Stimulated activated naive B cell treated with anti-CD40 and anti-IgM and Interleukin-4, amounts not matched to agents 10 μg/mL and 1 μg/mL and 100 μg/mL, for 72 hours (primary cell): Measurements from ENCODE around the gene PATJ.
"Not testable (repeated sequence)": the region's sequence is repeated elsewhere in the genome, so short reads cannot be mapped to it uniquely, and the experiment has no call there.

Experiments used
- ATAC-seq, 2 donors: fragments of 150-1000 bp; cut with Tn5 transposase; replicated peaks; 2 replicates each; pipeline ENCODE4 v1.10.0; 2021; ENCODE audit warnings: moderate library complexity in 1 of 2
- DNase-seq: peaks from one replicate; pipeline ENCODE4 v3.0.0; 2021
- H3K27ac Mint-ChIP-seq: one replicate; pipeline ENCODE4 v1.8.0; 2022; ENCODE audit warnings: mild to moderate bottlenecking, mixed read lengths
- H3K27me3 Mint-ChIP-seq, 2 donors: one replicate each; pipeline ENCODE4 v1.8.0; 2022; ENCODE audit warnings: mixed read lengths in 2 of 2
- H3K36me3 Mint-ChIP-seq, 2 donors: one replicate each; pipeline ENCODE4 v1.8.0; 2022; ENCODE audit warnings: mixed read lengths in 2 of 2, mild to moderate bottlenecking in 1 of 2
- H3K4me1 Mint-ChIP-seq, 2 donors: one replicate each; pipeline ENCODE4 v1.8.0; 2022; ENCODE audit warnings: mixed read lengths in 2 of 2, mild to moderate bottlenecking in 1 of 2
- H3K4me3 Mint-ChIP-seq, 2 donors: one replicate each; pipeline ENCODE4 v1.8.0; 2022; ENCODE audit warnings: mild to moderate bottlenecking in 2 of 2, mixed read lengths in 2 of 2, moderate library complexity in 1 of 2
- H3K9me3 Mint-ChIP-seq, 2 donors: one replicate each; pipeline ENCODE4 v1.8.0; 2022; ENCODE audit warnings: mixed read lengths in 2 of 2, mild to moderate bottlenecking in 1 of 2

Gene PATJ

DNA sequence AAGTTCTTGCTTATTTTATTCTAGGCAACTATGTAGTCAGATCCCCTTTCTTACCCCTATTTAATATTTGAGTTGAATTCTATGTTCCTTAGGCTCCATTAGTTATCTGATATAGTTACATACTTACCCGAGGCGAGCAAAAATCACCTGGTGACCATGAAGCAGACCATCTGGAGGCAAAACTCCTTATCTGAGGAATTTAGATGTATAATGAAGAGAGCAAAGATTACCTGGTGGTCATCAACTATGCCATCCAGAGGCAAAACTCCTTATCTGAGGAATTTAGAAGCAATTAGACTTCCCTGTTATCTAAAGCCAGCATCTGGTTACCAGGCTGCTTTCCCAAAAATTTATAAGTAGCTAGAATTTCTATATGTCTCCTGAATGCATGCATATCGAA is 129.9 kb downstream of the PATJ start:
- Mint-ChIP-seq H3K4me1 (no peaks in the 10 kb centered on the region), H3K4me3 (no peak overlapping the region), H3K27ac (no peak overlapping the region), H3K36me3 (peaks cover 30 to 53% of the 10 kb centered on the region in 2 donors), H3K27me3 (no peaks in the 10 kb centered on the region), H3K9me3 (peaks cover 6 to 8% of the 10 kb centered on the region in 2 donors)
- DNase-seq, result no peak
- no peak for ATAC-seq

DNA sequence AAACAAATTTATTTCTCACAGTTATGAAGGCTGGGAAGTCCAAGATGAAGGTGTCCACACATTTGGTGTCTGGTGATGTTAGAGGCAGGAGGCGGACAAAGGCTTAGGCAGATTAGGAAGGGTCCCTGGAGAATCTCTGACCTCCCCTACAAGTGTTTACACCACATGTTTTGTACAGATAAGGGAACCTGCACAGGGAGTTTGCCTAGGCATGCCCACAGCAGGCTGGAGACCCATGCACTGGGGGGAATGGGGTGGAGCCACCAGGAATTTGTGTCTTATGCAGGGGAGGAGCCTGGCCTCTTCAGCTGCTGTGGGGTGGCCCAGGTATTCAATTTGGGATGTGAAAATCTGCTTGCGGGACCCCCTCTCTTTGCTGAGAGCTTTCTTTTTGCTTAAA is 131.3 kb downstream of the PATJ start:
- Mint-ChIP-seq H3K27ac (no peak overlapping the region), H3K27me3 (no peaks in the 10 kb centered on the region), H3K4me1 (peaks cover 0 to 4% of the 10 kb centered on the region in 2 donors), H3K36me3 (peaks cover 33 to 60% of the 10 kb centered on the region in 2 donors), H3K4me3 (no peak overlapping the region), H3K9me3 (peaks cover 6 to 10% of the 10 kb centered on the region in 2 donors)
- ATAC-seq, result no peak
- DNase-seq, result no peak

DNA sequence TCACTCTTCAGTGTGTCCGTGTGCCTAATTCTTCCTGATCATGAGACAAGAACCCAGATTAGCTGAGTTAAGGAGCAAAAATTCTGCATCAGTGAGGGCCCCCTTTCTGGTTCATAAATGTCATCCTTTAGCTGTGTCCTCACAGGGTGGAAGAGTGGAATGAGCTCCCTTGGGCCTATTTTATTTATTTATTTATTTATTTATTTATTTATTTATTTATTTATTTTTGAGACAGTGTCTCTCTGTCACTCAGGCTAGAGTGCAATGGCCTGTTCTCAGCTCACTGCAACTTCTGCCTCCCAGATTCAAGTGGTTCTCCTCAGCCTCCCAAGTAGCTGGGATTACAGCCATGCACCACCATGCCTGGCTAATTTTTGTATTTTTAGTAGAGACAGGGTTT is 131.7 kb downstream of the PATJ start:
- Mint-ChIP-seq H3K4me1 (peaks cover 0 to 4% of the 10 kb centered on the region in 2 donors), H3K9me3 (peaks cover 6 to 8% of the 10 kb centered on the region in 2 donors), H3K27ac (no peak overlapping the region), H3K27me3 (no peaks in the 10 kb centered on the region), H3K36me3 (peaks cover 30 to 57% of the 10 kb centered on the region in 2 donors), H3K4me3 (no peak overlapping the region)
- no peak for ATAC-seq
- DNase-seq, result no peak

DNA sequence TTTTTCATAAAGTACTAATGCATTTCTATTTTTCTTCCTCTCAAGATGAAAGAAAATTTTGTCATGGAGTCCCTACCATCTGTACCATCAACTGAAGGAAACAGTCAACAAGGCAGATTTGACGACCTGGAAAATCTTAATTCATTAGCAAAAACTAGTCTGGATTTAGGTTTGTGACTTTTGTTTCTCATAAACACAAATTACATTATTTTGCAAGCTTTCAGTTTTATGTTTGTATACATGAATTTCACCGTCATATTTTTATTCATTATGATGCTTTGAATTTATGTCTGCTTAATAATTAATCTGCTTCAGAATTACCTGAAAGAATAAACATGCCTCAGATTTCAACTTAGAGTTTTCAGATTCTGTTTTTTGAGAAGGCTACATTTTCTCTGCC is 132.9 kb downstream of the PATJ start:
- H3K27me3 Mint-ChIP-seq, result no peaks in the 10 kb centered on the region
- DNase-seq (no peak), ATAC-seq (no peak)
- no peak overlapping the region for H3K4me3 Mint-ChIP-seq
- no peak overlapping the region for H3K27ac Mint-ChIP-seq
- H3K36me3 Mint-ChIP-seq, result peaks cover 21 to 50% of the 10 kb centered on the region in 2 donors
- H3K9me3 Mint-ChIP-seq, result peaks cover 0 to 5% of the 10 kb centered on the region in 2 donors
- peaks cover 0 to 4% of the 10 kb centered on the region in 2 donors for H3K4me1 Mint-ChIP-seq

DNA sequence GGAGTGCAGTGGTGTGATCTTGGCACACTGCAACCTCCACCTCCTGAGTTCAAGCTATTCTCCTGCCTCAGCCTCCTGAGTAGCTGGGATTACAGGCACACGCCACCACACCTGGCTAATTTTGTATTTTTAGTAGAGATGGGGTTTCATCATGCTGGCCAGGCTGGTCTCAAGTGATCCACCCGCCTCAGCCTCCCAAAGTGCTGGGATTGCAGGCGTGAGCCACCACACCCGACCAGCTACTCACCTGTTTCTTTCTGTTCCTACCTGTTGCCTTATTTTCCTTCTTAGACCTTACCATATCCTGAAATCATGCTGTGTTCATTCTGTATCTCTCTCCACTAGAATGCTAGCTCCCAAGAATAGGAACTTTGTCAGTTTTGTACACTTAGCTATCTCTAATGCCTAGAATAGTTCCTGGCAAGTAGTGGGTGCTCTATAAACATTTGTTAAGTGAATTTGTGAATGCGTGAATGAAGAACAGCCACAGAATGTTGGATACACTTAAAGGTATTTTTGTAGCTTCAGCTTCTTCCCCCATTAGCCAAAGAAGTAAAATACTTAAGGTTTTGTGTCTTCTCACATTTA is 137.7 kb downstream of the PATJ start:
- H3K36me3 Mint-ChIP-seq, result peaks cover 19 to 43% of the 10 kb centered on the region in 2 donors
- H3K27me3 Mint-ChIP-seq, ATAC-seq, DNase-seq, H3K4me3 Mint-ChIP-seq, H3K27ac Mint-ChIP-seq, H3K9me3 Mint-ChIP-seq, H3K4me1 Mint-ChIP-seq: not testable (repeated sequence)

DNA sequence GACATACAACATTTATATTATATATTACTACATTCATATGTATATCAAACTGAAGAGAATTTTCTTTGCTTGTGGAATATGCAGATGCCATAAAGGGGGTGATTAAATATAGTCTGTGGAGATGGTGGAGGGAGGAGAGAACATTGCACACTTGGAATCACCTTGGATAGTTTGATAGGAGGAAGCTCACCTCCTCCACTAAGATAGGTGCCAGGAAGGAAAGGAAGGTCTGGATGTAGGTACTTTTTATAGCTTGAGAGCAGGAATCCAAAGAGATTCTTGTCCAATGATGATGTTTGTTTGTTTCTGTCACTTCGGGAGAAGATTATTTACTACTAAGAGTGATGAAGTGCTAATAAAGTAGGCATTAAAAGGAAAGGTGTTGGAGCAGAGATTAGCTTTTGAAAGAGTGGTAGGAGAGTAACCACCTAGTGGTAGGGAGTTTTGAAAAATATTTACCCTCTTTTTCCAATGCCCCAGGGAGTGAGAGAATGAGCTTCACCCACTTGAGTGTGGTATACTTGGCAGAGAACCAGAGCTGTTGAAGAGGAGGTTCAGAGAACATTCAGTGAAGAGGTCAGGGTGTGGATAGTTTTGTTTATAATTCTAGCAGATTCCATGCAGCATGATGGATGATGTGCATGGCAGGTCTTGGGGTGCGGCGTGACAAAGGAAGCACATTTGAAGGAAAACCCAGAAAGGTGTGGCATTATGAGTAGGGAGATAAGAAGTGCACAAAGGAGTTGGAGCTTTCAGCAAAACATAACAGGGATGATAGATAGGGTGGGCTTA is 145.0 kb downstream of the PATJ start:
- Mint-ChIP-seq H3K4me3 (no peak overlapping the region), H3K4me1 (no peaks in the 10 kb centered on the region), H3K27ac (no peak overlapping the region), H3K36me3 (peaks cover 24 to 50% of the 10 kb centered on the region in 2 donors), H3K27me3 (no peaks in the 10 kb centered on the region), H3K9me3 (peaks cover 4 to 9% of the 10 kb centered on the region in 2 donors)
- ATAC-seq (no peak), DNase-seq (no peak)

DNA sequence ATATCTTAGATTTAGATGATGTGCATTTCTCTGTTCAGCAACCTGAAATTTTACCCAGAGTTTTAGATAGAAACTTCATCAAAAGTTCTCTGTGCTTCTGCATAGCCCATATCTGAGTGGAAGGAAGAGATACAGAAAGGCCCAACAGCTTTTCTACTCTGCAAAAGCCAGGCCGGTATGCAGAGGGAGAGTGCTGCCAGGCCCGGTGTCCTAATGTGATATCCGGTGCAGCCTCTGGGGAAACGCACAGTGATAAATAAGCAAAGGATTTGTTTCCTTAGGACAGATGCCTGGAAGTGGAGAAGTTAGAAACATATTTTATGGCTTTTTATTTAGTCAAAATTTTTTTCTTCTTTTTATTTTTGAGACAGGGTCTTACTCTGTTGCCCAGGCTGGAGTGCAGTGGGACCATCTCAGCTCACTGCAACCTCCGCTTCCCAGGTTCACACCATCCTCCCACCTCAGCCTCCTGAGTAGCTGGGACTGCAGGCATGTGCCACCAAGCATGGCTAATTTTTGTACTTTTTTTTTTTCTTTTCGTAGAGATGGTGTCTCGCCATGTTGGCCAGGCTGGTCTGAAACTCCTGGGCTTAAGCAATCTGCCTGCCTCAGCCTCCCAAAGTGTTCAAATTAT is 145.8 kb downstream of the PATJ start:
- Mint-ChIP-seq H3K4me1 (no peaks in the 10 kb centered on the region), H3K4me3 (no peak overlapping the region), H3K9me3 (peaks cover 4 to 9% of the 10 kb centered on the region in 2 donors), H3K27ac (no peak overlapping the region), H3K27me3 (no peaks in the 10 kb centered on the region), H3K36me3 (peaks cover 24 to 49% of the 10 kb centered on the region in 2 donors)
- ATAC-seq (no peak), DNase-seq (no peak)

DNA sequence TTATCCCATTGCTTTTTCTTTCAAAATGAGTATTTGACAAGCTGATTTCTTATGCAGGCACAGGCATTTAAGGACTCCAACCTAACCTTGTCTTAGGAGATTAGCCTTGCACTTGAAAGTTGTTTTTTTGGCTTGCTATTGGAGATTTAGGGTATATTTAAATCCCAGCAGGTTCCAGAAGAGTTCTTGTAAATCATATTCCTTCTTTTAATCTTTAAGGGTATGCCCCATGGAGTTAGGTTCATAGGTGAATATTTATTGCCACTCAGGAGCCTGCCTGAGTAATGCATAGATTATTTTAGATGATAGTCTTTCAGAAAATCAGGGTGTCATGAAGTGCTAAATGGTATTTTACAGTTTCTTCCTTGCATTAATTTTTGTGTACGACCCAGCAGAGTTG is 146.5 kb downstream of the PATJ start:
- DNase-seq (no peak), ATAC-seq (no peak)
- H3K36me3 Mint-ChIP-seq, result peaks cover 28 to 54% of the 10 kb centered on the region in 2 donors
- peaks cover 4 to 9% of the 10 kb centered on the region in 2 donors for H3K9me3 Mint-ChIP-seq
- H3K4me3 Mint-ChIP-seq, result no peak overlapping the region
- no peak overlapping the region for H3K27ac Mint-ChIP-seq
- H3K27me3 Mint-ChIP-seq, result no peaks in the 10 kb centered on the region
- no peaks in the 10 kb centered on the region for H3K4me1 Mint-ChIP-seq

DNA sequence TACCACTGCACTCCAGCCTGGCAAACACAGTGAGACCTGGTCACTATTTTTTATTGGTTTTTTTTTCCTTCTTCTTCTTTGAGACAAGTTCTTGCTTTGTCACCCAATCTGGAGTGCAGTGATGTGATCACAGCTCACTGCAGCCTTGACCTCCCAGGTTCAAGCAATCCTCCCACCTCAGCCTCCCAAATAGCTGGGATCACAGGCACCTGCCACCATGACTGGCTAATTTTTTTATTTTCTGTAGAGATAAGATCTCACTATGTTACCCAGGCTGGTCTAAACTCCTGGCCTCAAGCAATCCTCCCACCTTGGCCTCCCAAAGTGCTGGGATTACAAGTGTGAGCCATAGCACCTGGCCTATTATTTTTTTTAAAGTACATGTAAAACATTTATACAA is 148.2 kb downstream of the PATJ start:
- peak overlapping the region; percentile 31 for H3K27ac Mint-ChIP-seq
- H3K9me3 Mint-ChIP-seq, result peaks cover 9 to 12% of the 10 kb centered on the region in 2 donors
- ATAC-seq, H3K4me3 Mint-ChIP-seq, H3K4me1 Mint-ChIP-seq, H3K27me3 Mint-ChIP-seq, DNase-seq: not testable (repeated sequence)
- peaks cover 30 to 59% of the 10 kb centered on the region in 2 donors for H3K36me3 Mint-ChIP-seq

DNA sequence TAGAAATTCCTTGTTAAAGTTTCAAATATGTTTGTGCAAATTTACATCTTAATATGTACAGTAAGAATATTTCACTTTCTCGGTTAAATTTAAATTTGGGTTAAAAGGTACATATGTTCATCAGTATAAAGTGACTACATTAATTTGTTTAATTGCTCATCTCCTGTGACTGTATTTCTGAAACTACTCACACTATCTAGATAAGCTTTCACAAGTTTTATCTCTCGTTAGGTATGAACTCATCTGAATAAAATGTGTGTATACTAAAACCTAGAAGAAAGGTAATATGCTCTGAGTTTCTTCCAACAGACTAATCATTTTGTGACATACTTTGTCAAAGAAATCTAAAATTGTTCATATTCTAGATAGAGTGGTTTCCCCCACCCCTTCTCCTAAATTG is 150.7 kb downstream of the PATJ start:
- no peak overlapping the region for H3K27ac Mint-ChIP-seq
- no peaks in the 10 kb centered on the region for H3K27me3 Mint-ChIP-seq
- H3K9me3 Mint-ChIP-seq, result peaks cover 9% of the 10 kb centered on the region in 2 donors
- DNase-seq, result no peak
- no peak for ATAC-seq
- H3K4me1 Mint-ChIP-seq, result no peaks in the 10 kb centered on the region
- H3K4me3 Mint-ChIP-seq, result no peak overlapping the region
- H3K36me3 Mint-ChIP-seq, result peaks cover 19 to 53% of the 10 kb centered on the region in 2 donors

DNA sequence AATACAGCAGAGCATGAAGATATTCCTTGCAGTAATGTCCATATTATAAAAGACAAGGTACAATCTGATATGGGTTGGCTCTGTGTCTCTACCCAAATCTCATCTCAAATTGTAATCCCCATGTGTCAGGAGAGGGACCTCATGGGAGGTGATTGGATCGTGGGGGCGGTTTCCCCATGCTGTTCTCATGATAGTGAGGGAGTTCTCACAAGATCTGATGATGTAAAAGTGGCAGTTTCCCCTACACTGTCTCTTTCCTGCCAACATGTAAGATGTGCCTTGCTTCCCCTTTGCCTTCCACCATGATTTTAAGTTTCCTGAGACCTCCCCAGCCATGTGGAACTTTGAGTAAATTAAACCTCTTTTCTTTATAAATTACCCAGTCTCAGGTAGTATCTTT is 152.0 kb downstream of the PATJ start:
- H3K27me3 Mint-ChIP-seq, H3K9me3 Mint-ChIP-seq, H3K27ac Mint-ChIP-seq, ATAC-seq, DNase-seq, H3K4me3 Mint-ChIP-seq, H3K4me1 Mint-ChIP-seq: not testable (repeated sequence)
- peaks cover 17 to 57% of the 10 kb centered on the region in 2 donors for H3K36me3 Mint-ChIP-seq

DNA sequence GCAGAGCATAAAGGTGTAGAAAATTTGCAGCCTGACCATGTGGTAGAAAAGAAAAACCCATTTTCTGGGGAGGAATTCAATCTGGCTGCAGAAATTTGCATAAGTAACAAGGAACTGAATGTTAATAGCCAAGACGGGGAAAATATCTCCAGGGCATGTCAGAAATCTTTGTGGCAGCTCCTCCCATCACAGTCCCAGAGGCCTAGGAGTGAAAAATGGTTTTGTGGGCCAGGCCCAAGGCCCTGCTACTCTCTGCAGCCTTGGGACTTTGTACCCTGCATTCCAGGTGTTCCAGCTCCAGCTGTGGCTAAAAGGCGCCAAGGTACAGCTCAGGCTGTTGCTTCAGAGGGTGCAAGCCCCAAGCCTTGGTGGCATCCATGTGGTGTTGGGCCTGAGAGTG is 152.9 kb downstream of the PATJ start:
- DNase-seq, result no peak
- H3K36me3 Mint-ChIP-seq, result peaks cover 17 to 56% of the 10 kb centered on the region in 2 donors
- ATAC-seq, result no peak
- H3K4me3 Mint-ChIP-seq, result no peak overlapping the region
- peaks cover 9% of the 10 kb centered on the region in 2 donors for H3K9me3 Mint-ChIP-seq
- H3K27me3 Mint-ChIP-seq, result no peaks in the 10 kb centered on the region
- no peaks in the 10 kb centered on the region for H3K4me1 Mint-ChIP-seq
- no peak overlapping the region for H3K27ac Mint-ChIP-seq

DNA sequence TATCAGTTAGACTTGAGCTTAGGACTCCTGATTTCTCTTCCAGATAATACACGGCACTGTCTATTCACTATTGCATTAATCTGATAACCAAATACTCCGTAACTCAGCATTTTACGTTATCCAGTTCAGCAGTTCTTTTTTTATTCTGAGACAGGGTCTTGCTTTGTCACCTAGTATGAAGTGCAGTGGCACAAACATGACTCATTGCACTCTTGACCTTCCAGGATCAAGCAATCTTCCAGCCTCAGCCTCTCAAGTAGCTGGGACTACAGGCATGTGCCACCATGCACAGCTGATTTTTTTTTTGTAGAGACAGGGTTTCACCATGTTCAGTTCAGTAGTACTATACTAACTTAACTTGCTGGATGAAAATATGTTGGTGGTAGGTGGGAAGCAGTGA is 156.4 kb downstream of the PATJ start:
- Mint-ChIP-seq H3K27ac (no peak overlapping the region), H3K4me3 (no peak overlapping the region), H3K36me3 (peaks cover 16 to 59% of the 10 kb centered on the region in 2 donors), H3K4me1 (no peaks in the 10 kb centered on the region), H3K27me3 (no peaks in the 10 kb centered on the region), H3K9me3 (peaks cover 9% of the 10 kb centered on the region in 2 donors)
- no peak for ATAC-seq
- DNase-seq, result no peak

DNA sequence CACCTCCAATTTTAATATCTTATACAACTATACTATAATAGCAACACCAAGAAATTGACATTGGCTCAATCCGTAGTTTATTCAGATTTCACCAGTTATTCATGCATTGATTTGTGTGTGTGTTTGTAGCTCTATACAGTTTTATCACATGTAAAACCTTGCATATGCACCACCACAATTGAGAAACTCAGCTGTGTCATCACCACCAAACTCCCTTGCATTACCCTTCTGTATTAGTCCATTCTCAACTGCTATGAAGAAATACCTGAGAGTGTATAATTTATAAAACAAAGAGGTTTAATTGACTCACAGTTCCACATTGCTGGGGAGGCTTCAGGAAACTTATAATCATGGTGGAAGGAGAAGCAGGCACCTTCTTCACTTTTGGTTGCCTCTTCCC is 162.1 kb downstream of the PATJ start:
- no peak overlapping the region for H3K4me3 Mint-ChIP-seq
- H3K9me3 Mint-ChIP-seq, result no peaks in the 10 kb centered on the region
- no peak overlapping the region for H3K27ac Mint-ChIP-seq
- peaks cover 15 to 32% of the 10 kb centered on the region in 2 donors for H3K36me3 Mint-ChIP-seq
- ATAC-seq (no peak), DNase-seq (no peak)
- H3K4me1 Mint-ChIP-seq, result no peaks in the 10 kb centered on the region
- no peaks in the 10 kb centered on the region for H3K27me3 Mint-ChIP-seq

DNA sequence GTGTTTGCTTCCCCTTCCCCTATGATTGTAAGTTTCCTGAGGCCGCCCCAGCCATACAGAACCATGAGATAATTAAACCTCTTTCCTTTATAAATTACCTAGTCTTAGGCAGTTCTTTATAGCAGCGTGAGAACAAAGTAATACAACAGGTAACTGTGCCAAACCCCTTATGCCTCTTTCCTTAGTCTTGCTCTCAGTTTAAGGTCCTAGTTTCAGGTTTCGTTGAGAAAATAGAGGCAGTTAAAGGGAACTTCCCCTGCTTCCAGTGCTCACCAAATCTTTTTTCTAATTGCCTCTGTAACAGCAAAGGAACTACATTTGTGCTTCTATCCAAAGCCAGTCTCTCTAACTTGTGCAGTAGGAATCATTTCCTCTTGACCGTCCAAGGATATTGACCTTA is 164.8 kb downstream of the PATJ start:
- H3K27ac Mint-ChIP-seq, result no peak overlapping the region
- no peak for DNase-seq

More for the DNA sequence above, 164.8 kb downstream of the PATJ start:
- Mint-ChIP-seq H3K9me3 (no peaks in the 10 kb centered on the region), H3K27me3 (no peaks in the 10 kb centered on the region), H3K36me3 (peaks cover 19 to 24% of the 10 kb centered on the region in 2 donors), H3K4me3 (no peak overlapping the region), H3K4me1 (no peaks in the 10 kb centered on the region)
- no peak for ATAC-seq
